COLO829 (cell line): ENCODE results near the gene ASB8.

Experiments
- DNase-seq: peaks from one replicate; pipeline ENCODE4 v3.0.0; 2012; ENCODE audit warnings: low spot score

The ASB8 gene

DNA sequence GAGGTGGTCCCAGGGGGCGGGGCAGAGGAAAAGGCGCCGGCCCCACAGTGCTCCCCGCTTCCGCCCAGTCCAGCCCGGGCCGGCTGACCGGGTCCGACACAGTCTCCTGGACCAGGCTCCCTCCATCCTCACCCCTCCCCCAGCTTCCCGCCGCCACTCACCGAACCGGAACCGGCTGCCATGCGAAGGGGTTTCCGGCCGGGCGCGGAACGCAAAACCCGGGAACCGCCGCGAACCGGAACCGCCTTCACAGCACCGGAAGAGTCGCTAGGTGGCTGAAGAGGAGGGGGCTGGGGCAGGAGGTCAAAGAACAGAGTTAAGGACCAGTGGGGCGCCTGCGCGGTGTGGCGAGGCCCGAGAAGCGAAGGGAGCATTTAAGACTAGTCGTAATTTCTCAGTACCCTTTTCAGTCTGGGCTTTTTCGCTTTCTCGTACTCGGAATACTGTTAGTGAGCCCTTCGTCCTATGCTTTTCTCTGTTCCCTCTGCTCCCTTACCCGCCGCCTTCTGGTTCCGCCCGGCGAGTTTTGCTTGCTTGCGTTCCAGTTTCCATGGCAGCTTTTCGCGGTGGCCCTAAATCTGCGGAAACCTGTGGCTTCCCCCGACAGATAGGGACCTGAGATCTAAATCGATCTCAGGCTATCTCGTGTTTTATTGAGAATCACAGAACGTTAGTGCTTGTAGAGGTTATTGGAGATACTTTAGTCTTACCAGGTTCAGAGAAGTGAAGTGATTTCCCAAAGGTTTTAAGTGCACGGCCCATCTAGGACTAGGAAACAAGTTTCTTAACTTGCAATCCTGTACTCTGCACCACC, 51.2 kb downstream of the ASB8 start, which contains the start of gene SENP1:
TSS of gene SENP1 (minus strand) at position 213 of the 814 bp plus-strand sequence. CDS start 4,607 bp downstream, outside the sequence.
- DNase-seq, result peak; percentile 69

DNA sequence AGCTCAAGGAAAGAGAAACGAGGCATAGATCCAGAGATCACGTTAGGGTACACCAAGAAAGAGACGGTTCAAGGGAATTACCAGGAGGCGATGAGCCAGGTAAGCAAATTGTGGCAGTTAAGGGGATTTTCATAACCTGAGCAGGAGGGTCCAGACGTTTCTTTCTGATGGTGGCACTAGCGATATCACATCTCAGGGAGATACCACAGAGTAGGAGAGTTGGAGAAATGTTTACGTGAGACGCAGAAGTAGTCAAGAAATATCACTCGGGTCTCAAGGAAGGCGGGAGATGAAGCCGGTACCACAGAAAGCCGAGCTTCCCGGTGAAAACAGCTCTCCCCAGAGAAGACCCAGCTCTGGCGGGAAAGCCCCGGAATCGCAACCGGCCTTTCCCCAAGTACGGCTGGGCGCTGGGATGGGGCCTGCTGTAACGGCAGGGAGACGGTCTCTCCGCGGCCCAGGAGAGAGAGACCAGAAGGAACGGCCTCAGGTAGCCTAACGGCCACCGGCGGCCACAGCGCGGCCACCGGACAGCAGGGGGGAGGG, 51.9 kb downstream of the ASB8 start:
- DNase-seq, result no peak

GRCh38 chr12:48104531-48104930, 52.8 kb downstream of the ASB8 start:
- no peak for DNase-seq
